Measurements from ENCODE around the gene LANCL2. TPM values are rescaled to one million over a fixed set of nuclear protein-coding genes. Genes with fewer than 3 reads are reported as not detected.
"Not testable (repeated sequence)": the region's sequence is repeated elsewhere in the genome, so short reads cannot be mapped to it uniquely, and the experiment has no call there.

LANCL2 gene
- total RNA-seq, 1 donor from 2014 or later = 5.6 TPM

DNA sequence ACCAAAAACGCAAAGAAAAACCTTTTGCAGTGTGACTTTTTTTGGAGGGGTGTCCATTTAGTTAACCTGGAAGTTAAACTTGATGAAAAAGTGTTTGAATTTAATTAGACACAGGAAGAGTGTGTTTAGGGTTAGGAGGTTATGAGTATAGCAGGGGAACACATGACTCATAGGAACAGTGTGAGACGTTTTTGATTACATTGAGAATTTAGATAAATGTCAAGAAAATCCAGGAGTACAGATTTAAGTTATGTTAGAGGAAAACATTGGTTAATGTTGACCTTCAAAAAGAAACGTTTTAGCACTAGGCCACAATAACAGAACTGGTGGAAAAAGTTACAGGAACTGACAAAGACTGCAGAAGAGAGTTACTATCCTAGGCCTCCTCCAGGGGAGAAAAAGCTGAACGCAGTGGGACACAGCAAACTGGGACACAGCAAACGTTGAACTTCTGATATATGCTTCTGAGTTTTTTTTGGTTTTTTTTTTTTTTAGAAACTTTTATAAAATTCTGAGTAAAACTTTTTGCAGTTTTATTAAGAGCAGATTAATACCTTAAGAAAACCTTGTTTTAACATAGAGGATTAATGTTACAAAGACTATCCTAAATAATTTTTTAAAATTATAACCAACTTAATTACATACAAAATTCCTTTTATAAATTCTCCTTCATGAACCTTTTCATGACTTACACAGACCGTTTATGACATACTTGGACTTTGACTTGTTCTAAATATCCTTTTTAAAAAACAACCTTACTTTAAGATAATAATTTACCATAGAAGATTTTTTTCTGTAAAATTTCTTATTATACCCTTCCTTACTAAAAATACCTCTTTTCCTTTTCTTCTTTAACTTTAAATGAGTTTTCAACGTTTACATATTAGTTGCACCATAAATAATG is 22.2 kb downstream of the LANCL2 start:
- ATAC-seq (ENCODE audit: poor library complexity) = no peak

DNA sequence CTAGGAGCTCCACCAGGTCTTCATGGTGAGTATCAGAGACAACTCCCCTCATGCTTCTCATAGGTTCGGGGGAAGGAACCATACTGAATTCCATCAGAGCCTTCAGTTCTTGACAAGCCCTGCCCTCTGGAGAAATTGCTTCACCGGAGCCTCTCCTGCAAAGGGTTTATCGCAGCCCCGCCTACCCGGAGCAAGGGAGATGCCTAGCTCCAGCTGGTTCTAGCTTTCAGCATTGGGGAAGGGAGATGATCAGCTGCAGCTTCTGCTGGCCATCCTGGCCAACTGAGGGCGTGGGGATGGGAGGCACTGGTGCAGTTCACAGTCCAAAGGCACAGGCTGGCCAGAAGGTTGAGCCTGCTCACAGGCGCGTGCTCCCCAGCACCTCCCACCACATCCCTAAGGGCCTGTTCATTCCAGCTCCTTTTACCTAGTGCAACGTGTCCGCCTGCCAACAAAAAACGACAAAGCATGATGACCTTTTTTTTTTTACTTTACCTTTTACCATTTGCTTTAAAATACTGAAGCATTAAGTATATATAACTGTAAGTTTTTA is 31.2 kb downstream of the LANCL2 start:
- ATAC-seq (ENCODE audit: poor library complexity) = no peak

More for the DNA sequence above, 22.2 kb downstream of the LANCL2 start:
- intact Hi-C loops (cut with DNase I) = no loop called here
- no peak for DNase-seq

DNA sequence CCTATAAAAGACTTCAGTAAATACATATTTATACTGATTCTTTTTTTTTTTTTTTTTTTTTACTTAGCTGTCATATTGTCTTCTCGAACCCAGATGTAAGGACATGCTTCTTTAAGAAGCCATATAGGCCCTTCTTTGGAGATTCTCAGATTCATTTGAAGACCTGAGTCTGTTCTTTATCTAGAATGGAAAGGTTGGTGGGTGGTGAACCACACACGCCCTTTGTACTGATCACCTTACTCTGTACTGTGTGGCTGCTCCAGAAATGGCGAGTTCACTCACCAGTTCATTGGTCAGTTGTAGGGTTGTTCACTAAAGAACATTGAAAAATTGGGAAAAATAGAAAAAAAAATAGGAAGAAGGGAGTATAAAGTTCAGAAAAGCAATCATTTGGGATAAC is 32.5 kb downstream of the LANCL2 start:
- intact Hi-C loops (cut with DNase I) = no loop called here
- ATAC-seq (ENCODE audit: poor library complexity) (no peak), DNase-seq (no peak)

More for the DNA sequence above, 31.2 kb downstream of the LANCL2 start:
- DNase-seq = no peak
- intact Hi-C loops (cut with DNase I) = no loop called here

DNA sequence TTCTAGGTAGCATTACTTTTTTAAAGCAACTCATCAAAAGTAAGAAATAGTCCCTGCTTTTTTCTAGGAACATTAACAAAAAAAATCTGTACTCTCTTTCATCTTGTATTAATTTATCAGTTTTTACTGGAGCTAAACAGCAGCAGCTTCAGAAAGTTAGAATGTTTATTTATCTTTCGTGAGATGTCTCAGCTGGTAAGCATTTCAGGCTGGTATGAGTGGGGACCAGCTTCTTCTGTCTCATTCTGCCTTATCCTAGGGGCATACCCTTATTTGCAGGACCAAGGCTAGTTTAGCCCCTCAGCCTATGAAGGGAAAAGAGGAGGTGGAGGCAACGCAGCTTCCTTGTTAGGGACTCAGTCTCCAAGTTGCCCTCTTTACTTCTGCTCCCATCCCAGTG is 35.1 kb downstream of the LANCL2 start:
- intact Hi-C loops (cut with DNase I) = no loop called here
- DNase-seq (no peak), ATAC-seq (ENCODE audit: poor library complexity) (no peak)

DNA sequence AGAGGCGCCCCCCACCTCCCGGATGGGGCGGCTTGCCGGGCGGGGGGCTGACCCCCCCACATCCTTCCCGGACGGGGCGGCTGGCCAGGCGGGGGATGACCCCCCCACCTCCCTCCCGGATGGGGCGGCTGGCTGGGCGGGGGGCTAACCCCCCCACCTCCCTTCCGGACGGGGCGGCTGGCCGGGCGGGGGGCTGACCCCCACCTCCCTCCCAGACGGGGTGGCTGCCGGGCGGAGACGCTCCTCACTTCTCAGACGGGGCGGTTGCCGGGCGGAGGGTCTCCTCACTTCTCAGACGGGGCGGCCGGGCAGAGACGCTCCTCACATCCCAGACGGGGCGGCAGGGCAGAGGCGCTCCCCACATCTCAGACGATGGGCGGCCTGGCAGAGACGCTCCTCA is 37.4 kb downstream of the LANCL2 start:
- ATAC-seq (ENCODE audit: poor library complexity); DNase-seq; intact Hi-C loops (cut with DNase I): not testable (repeated sequence)

DNA sequence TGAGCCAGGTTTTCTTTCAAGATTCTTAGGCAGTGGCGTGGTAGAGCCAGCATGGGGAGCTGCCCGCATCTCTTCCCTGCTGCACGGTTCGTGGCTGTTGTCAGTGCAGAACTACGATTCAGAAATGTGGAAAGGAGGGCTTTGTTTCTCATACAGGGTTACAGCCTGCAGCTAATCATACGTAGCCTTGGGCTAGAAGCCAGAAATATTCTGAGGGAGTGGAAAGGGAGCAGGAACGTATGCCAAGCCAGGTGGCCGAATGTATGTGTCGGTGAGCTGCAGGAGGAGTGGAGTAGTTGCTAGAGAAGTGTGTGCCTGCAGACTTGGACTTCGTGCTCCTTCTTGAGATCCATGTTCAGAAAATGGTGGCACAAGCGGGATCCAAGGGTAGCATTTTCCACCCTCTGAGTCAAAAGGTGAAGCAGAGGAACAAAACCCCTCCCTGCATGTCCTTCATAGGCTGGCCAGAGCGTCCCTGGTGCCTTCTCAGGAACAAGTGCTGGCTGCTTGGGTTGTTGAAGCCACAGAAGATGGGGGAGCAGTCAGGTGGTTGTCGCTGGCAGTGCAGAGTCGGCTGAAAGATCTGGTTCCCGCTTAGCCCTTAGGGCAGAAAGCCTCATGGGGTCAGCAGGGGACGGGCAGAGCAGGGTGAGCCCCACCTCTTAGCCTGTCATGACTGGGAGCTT is 40.9 kb downstream of the LANCL2 start:
- intact Hi-C loops (cut with DNase I) = no loop called here
- ATAC-seq (ENCODE audit: poor library complexity) (no peak), DNase-seq (no peak)

DNA sequence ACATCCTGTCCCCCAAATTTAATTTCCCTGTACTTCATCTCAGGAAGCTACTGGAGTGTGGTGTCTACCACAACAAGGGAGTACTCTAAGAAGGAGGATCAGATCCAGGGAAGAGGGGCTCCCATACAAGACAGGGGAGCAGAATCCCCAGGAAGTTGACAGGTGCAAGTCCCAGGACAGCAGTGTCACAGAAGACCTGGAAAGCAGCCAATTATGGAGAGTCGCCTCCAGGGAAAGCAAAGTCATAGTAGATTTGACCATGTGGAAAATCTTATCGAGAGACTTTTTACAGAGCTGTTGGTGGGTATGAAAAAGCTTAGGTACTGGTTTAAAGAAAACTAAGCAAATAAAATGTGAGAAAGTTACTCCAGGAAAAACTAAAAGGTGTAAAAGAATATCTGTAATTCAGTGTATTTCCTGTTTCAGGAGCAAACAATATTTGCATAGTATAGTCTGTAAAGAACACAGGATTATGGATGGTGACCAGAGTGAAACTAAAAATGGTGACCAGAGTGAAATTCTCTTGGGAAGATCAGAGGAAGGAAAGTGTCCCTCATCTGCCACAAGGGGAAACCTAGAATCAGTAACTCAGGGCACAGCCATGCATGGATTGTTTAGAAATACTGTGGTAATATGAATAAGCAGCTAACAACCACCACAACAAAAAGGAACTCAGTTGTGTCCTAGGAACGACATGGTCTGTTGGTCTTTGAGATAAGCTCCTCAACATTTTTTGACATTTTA is 44.5 kb downstream of the LANCL2 start:
- intact Hi-C loops (cut with DNase I) = no loop called here

DNA sequence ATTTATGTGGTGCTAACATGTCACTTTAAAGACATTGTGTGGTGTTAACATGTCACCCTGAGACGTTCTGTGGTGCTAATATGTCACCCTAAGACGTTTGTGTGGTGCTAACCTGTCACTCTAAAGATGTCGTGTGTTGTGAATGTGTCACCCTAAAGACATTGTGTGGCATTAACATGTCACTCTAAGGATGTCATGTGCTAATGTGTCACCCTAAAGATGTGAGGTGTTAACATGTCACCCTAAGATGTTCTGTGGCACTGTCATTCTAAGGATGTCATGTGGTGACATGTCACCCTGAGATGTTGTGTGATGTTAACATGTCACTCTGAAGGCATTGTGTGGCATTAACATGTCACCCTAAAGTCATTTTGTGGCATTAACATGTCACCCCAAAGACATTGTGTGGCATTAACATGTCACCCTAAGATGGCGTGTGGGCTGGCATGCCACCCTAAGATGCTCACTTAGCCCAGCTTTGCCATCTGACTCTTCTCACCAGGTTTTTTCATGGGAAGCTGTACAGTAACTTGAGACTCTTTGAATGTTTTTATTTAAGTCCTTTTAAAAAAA is 45.6 kb downstream of the LANCL2 start:
- ATAC-seq (ENCODE audit: poor library complexity) (no peak), DNase-seq (no peak)
- intact Hi-C loops (cut with DNase I) = no loop called here

More for the DNA sequence above, 44.5 kb downstream of the LANCL2 start:
- DNase-seq (no peak), ATAC-seq (ENCODE audit: poor library complexity) (no peak)

DNA sequence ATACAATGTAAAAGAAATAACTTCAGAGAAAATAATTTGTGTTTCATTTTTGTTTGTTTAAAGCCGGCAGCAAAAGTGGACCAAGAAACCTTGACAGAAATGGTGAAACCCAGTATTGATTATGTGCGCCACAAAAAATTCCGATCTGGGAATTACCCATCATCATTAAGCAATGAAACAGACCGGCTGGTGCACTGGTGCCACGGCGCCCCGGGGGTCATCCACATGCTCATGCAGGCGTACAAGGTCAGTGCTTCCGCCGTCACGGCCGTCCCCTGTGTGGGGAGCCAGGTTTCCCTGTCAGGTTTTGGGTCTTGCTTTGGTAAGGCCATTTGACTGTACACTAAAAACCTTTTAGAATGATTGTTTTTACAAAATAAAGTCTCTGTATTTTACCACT is 46.7 kb downstream of the LANCL2 start:
- intact Hi-C loops (cut with DNase I) = no loop called here
- no peak for ATAC-seq (ENCODE audit: poor library complexity)
- no peak for DNase-seq

DNA sequence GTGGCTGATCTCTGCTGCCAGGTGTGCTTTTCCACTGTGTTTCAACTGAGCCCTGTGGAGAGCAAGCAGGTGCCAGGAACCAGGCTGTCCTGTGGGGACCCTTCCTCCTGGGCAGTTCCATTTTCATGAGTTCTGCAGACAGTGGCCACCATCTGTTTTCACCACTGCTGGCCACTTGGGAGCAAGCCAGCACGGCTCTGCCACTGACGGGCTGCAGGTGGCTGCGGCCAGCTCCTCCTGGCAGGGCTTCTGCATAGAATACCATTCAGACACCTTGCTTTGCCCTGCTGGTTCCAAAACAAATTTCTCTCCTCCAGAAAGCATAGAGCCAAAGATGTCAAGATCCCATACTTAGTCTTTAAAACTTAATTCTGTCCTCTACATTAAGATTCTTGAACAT is 48.3 kb downstream of the LANCL2 start:
- ATAC-seq (ENCODE audit: poor library complexity) = no peak
- intact Hi-C loops (cut with DNase I) = no loop called here

DNA sequence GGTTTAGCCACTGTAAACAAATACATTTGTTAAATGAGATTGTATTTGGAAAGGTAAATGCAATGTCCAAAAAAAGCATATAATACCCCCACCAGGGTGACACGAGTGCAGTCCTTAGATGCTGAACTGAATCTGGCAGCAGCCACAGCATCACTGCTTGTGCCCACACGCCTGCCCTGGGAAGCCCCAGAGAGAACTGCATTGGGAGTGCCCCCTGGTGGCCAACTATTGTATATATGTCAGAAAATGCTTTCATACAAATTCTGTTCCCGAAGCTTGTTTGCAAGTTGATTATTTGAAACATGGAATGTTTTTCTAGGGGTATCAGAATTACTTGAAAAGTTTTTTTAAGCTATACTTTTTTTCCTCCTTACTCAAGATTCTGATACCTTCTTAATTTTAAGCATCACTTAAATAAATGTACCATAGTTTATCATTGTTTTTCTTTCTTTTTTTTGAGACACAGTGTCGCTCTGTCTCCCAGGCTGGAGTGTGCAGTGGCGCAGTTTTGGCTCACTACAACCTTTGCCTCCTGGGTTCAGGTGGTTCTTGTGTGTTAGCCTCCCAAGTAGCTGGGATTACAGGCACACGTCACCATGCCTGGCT is 50.1 kb downstream of the LANCL2 start:
- intact Hi-C loops (cut with DNase I) = loop anchor here (2.0 kb wide), 1 partner anchor 134 kb away; no protein-coding TSS in a partner anchor
- peak; percentile 76 for DNase-seq
- ATAC-seq (ENCODE audit: poor library complexity) = peak; percentile 92

More for the DNA sequence above, 48.3 kb downstream of the LANCL2 start:
- DNase-seq = no peak

DNA sequence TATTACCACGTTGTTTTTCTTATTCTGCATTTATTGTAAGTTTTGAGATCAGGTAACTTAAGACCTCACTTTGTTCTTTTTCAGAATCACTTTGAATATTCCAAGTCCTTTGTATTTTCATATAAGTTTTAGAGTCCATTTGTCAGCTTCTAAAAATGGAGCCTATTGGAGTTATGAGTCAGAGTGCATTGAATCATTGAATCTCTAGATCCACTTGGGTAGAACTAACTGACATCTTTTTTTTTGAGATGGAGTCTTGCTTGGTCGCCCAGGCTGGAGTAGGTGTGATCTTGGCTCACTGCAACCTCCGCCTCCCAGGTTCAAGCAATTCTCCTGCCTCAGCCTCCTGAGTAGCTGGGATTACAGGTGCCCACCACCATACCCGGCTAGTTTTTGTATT is 52.3 kb downstream of the LANCL2 start:
- ATAC-seq (ENCODE audit: poor library complexity); DNase-seq; intact Hi-C loops (cut with DNase I): not testable (repeated sequence)

DNA sequence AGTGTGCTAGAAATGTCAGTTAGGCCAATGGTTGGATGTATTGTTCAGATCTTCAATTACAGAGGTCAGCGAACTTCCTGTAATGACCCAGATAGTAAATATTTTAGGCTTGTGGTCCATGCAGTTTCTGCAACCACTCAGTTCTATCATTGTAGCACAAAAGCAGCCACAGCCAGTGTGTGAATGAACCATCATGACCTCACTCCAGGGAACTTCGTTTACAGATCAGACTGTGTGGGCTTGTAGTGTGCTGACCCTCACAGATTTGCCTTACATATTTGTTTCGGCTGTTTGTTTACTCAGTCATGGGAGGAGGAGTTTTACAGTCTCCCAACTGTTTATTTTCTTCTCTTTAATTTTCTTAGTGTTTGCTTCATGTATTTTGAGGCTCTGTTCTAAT is 55.4 kb downstream of the LANCL2 start:
- DNase-seq (no peak), ATAC-seq (ENCODE audit: poor library complexity) (no peak)
- intact Hi-C loops (cut with DNase I) = no loop called here

DNA sequence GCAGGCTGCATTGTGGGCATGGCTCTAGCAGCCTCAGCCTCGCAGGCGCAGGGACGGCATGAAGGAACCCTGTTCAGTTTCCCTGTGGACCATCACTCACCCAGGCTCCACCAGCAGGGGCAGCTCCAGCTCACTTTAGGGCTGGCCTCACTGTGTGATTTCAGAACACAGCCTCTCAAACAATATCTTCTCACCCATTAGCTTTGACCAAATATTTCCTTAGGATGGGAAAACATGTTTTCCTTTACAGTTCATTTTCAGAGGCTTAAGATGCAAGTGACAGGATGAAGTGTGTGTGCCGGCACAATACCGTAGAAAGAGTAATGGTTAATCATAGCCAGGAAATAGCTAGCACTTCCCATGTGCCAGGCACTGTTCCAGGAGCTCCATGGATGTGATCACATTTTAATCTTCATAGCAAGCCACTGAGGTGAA is 58.2 kb downstream of the LANCL2 start:
- intact Hi-C loops (cut with DNase I) = no loop called here

DNA sequence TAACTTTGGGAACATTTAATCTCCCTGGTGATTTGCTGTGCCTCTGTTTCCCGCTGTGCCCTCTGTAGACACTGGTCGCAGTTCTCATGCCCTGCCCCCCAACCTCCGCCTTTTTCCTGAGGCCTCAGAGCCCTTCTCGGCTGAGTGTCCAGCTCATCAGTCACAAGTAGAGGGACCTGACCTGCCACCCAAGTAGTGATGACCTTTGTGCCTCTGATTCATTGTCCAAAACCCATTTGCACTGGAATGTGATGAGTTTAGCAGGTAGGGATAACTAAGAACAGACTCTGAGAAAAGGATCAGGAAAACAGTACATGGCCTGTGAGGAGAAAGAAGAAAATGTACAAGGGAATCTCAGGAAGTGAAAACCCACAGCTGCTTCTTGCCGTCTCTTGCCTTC is 58.8 kb downstream of the LANCL2 start:
- ATAC-seq (ENCODE audit: poor library complexity) (no peak), DNase-seq (no peak)
- intact Hi-C loops (cut with DNase I) = no loop called here

More for the DNA sequence above, 58.2 kb downstream of the LANCL2 start:
- DNase-seq = no peak
- no peak for ATAC-seq (ENCODE audit: poor library complexity)

DNA sequence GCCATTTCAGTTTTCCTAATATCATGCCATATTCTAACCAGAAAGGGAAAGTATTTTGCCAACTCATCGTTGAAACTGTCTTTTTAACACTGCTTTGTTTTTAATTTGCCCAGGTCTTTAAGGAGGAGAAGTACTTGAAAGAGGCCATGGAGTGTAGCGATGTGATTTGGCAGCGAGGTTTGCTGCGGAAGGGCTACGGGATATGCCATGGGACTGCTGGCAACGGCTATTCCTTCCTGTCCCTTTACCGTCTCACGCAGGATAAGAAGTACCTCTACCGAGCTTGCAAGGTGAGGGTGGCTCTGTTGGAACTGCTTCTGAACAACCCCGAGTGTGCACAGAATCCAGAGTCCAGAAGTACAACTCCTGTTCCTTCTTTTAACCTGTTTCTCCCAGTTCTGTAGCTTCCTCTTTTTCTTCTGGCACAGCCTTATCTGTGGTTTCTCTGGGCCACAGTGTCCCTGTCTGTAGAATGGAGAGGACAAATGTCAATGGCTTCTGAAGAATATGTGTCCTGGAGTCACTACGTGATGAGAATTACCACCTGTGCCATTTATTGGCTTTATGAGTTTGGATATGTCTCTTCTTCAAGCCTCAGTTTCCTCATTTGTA is 60.1 kb downstream of the LANCL2 start:
- no peak for ATAC-seq (ENCODE audit: poor library complexity)
- no peak for DNase-seq
- intact Hi-C loops (cut with DNase I) = no loop called here

DNA sequence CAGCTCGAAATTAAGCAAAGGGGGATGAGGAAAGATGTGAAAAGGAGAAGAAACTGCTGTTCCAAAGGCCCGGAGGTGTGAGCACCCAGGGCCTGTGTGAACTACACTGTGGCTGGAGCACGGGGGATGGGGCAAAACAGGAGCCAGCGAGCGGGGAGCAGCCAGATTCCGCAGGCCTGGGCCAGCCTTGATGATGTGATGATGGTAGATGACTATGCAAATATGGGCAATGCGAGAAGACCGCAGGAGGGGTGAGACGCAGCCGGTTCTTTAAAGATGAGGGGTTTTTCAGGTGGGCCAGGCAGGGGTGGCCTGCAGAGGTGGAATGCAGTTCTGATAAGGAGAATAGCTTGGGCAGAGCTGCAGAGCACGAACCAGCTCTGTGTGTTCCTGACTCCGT is 61.5 kb downstream of the LANCL2 start:
- ATAC-seq (ENCODE audit: poor library complexity) (no peak), DNase-seq (no peak)
- intact Hi-C loops (cut with DNase I) = no loop called here

DNA sequence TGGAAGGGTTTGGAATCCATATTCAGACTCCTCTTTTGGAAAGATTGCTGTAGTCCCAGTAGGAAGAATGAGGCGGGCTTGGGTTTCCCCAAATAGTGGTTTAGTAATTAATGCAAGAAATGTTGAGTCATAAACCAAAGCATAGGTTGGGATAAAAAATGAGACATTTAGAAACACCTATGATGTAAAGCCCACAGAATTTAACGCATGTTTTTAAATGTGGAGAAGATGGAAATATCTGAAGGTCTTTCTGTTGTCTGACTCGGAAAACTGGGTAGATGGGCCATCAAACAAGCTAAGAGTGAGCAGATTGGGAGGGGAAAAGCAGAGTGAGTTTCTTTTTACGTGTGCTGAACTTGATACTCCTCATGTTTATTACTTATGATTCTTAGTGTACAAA is 62.2 kb downstream of the LANCL2 start:
- ATAC-seq (ENCODE audit: poor library complexity) = no peak
- no peak for DNase-seq
- intact Hi-C loops (cut with DNase I) = no loop called here
